GM23248 (cell line): ENCODE data around the gene DDAH1. TPM values are rescaled to one million over a fixed set of nuclear protein-coding genes. Genes with fewer than 3 reads are reported as not detected.

Experiments
- DNase-seq: peaks from one replicate; pipeline ENCODE4 v3.0.0-alpha.2; 2015
- H2AFZ ChIP-seq: fragments of 200-600 bp; sonication (generic); 2 replicates; pipeline ENCODE4 v1.6.1; 2016; ENCODE audit warnings: antibody characterized with exemption
- H3F3A ChIP-seq: fragments of 200-600 bp; sonication (generic); 2 replicates; pipeline ENCODE4 v1.6.1; 2016; ENCODE audit warnings: mild to moderate bottlenecking, antibody characterized with exemption, mixed run types; ENCODE audit not compliant: insufficient read depth
- H3K27ac ChIP-seq: fragments of 200-600 bp; sonication (generic); 2 replicates; pipeline ENCODE4 v1.5.1; 2016; ENCODE audit warnings: mild to moderate bottlenecking
- H3K27me3 ChIP-seq: fragments of 200-600 bp; sonication (generic); replicated peaks from 2 replicates; pipeline ENCODE4 v1.6.1; 2016; ENCODE audit warnings: mild to moderate bottlenecking; ENCODE audit not compliant: insufficient read depth
- H3K36me3 ChIP-seq: fragments of 200-600 bp; sonication (generic); 2 replicates; pipeline ENCODE4 v1.6.1; 2016; ENCODE audit warnings: low read depth, mild to moderate bottlenecking
- H3K4me1 ChIP-seq: fragments of 200-600 bp; sonication (generic); 2 replicates; pipeline ENCODE4 v1.6.1; 2016; ENCODE audit warnings: mild to moderate bottlenecking; ENCODE audit not compliant: insufficient read depth
- H3K4me2 ChIP-seq: fragments of 200-600 bp; sonication (generic); one replicate; pipeline ENCODE4 v1.6.1; 2016; ENCODE audit warnings: mild to moderate bottlenecking; ENCODE audit not compliant: unreplicated experiment
- H3K4me3 ChIP-seq: fragments of 200-600 bp; sonication (generic); 2 replicates; pipeline ENCODE4 v1.5.1; 2016; ENCODE audit warnings: mild to moderate bottlenecking
- H3K79me2 ChIP-seq: fragments of 200-600 bp; sonication (generic); 2 replicates; pipeline ENCODE4 v1.6.1; 2016; ENCODE audit warnings: mild to moderate bottlenecking; ENCODE audit not compliant: insufficient read depth
- H3K9ac ChIP-seq: fragments of 200-600 bp; sonication (generic); 2 replicates; pipeline ENCODE4 v1.6.1; 2016; ENCODE audit warnings: mild to moderate bottlenecking
- H3K9me2 ChIP-seq: fragments of 200-600 bp; sonication (generic); 2 replicates; pipeline ENCODE4 v1.6.1; 2016; ENCODE audit warnings: mixed run types, mild to moderate bottlenecking, moderate library complexity; ENCODE audit not compliant: insufficient read depth
- H3K9me3 ChIP-seq: fragments of 200-600 bp; sonication (generic); one replicate; pipeline ENCODE4 v1.6.1; 2017; ENCODE audit warnings: low read depth
- H4K20me1 ChIP-seq: fragments of 200-600 bp; sonication (generic); 2 replicates; pipeline ENCODE4 v1.6.0; 2016; ENCODE audit not compliant: insufficient read depth
- EZH2 ChIP-seq: fragments of 200-600 bp; sonication (generic); IDR thresholded peaks from 2 replicates; pipeline ENCODE4 v1.6.1; 2018; ENCODE audit warnings: antibody characterized with exemption, mild to moderate bottlenecking; ENCODE audit not compliant: insufficient read depth, poor library complexity, severe bottlenecking
- EZH2phosphoT487 ChIP-seq: fragments of 200-600 bp; sonication (generic); IDR thresholded peaks from 2 replicates; pipeline ENCODE4 v1.6.1; 2018; ENCODE audit warnings: antibody characterized with exemption, moderate library complexity, mild to moderate bottlenecking, low read depth; ENCODE audit not compliant: insufficient read depth
- WGBS, 2 experiments: methylation state at CpG; one replicate each; pipeline ENCODE4 v1.1.6; 2015 to 2017; ENCODE audit warnings: low lambda C conversion rate in 2 of 2, low coverage in 1 of 2; ENCODE audit errors: missing lambda C conversion rate in 2 of 2; 5-methylcytosine and 5-hydroxymethylcytosine counted together
- in situ Hi-C: fragments of 300-500 bp; cut with MboI; formaldehyde crosslinking; loops from 2 replicates; pipeline ENCODE4 v1.15.0; 2020
- polyA plus RNA-seq: library from polyadenylated mRNA; unstranded; fragments of >200 nt; fragmentation: Nextera tagmentation; extraction: Ambion mirVana; gene quantifications from 2 replicates; pipeline ENCODE4 v1.2.1, GENCODE V29; 2016
- total RNA-seq: library from RNA; depleted of rRNA; stranded (reverse); fragments of >200 nt; shearing (Covaris generic); gene quantifications from 2 replicates; pipeline ENCODE4 v1.2.3, GENCODE V29; 2014

The DDAH1 gene
- total and polyA plus RNA-seq, 2 experiments from 2014 or later: 168 to 238 TPM

DNA sequence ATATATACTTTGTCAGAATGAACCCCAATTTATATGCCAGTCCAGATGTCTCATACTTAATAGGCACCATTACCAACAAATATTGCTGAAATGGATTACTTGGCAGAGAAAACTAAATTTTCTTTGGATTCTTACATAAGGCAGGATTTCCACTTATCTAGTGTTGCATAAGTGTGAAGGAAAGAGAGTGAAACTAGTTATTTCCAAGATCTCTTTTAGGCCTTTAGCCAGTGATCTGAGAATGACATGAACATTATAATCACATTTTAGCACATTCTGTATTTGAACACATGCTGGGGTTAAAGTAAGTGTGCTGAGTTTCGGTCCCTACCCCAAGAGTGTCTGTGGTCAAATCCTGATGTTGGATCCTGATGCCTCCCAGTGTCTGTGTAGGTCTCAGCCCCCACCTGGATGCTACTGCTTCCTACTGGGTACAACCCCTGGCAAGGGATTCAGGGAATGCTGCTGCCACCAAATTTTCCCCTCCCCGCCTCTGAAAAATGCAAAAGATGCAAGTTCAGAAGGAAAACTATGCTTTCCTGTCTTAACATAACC, 11.2 kb downstream of the DDAH1 start:
- Histone ChIP-seq H2AFZ (no peak overlapping the region), H4K20me1 (no peaks in the 10 kb centered on the region), H3K9ac (no peak overlapping the region), H3K4me3 (no peak overlapping the region), H3F3A (peaks cover 94% of the 10 kb centered on the region), H3K9me2 (no peaks in the 10 kb centered on the region), H3K4me2 (peak overlapping the region; percentile 28), H3K27me3 (no peaks in the 10 kb centered on the region), H3K79me2 (peaks cover 100% of the 10 kb centered on the region), H3K36me3 (peaks cover 11% of the 10 kb centered on the region; the same call in 1 of the 2 replicates), H3K9me3 (no peaks in the 10 kb centered on the region), H3K4me1 (peaks cover 68% of the 10 kb centered on the region), H3K27ac (peak overlapping the region; percentile 46)
- peak; percentile 39 for DNase-seq
- WGBS, 2 experiments: 54 to 66% methylated on average over 2 of the region's 2 CpGs
- TF ChIP-seq EZH2phosphoT487 (no peak), EZH2 (no peak)
- in situ Hi-C loops: no loop called here

DNA sequence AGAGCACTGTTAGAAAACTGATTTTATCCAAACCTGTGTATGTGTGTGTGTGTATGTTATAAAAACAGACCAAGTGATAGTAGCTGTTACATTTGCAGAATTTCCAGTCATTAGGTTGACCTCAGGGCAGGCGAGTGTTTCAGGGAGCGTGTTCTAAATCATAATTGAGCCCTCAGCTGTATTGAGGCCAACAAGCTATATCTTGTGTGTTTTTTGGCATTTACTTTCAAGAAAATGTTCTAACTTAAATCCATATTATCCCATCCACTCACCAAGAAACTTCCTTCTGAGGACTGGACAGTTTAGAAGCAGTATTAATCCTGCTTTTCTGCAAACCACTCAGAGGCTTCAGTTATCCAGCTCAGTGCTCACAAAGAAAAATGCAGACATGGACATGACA, 12.0 kb downstream of the DDAH1 start:
- Histone ChIP-seq H3K36me3 (peaks cover 11% of the 10 kb centered on the region; the same call in 1 of the 2 replicates), H2AFZ (no peak overlapping the region), H3K9ac (no peak overlapping the region), H3K27me3 (no peaks in the 10 kb centered on the region), H3K4me1 (peaks cover 72% of the 10 kb centered on the region), H3F3A (peaks cover 94% of the 10 kb centered on the region), H3K9me3 (no peaks in the 10 kb centered on the region), H3K79me2 (peaks cover 100% of the 10 kb centered on the region), H4K20me1 (no peaks in the 10 kb centered on the region), H3K4me2 (peak overlapping the region; percentile 28), H3K4me3 (no peak overlapping the region), H3K9me2 (no peaks in the 10 kb centered on the region), H3K27ac (peak overlapping the region; percentile 46)
- in situ Hi-C loops: no loop called here
- no peak for TF ChIP-seq EZH2phosphoT487
- no peak for TF ChIP-seq EZH2
- 100% methylated on average over 2 of the region's 2 CpGs for WGBS, 2 experiments
- DNase-seq: no peak

DNA sequence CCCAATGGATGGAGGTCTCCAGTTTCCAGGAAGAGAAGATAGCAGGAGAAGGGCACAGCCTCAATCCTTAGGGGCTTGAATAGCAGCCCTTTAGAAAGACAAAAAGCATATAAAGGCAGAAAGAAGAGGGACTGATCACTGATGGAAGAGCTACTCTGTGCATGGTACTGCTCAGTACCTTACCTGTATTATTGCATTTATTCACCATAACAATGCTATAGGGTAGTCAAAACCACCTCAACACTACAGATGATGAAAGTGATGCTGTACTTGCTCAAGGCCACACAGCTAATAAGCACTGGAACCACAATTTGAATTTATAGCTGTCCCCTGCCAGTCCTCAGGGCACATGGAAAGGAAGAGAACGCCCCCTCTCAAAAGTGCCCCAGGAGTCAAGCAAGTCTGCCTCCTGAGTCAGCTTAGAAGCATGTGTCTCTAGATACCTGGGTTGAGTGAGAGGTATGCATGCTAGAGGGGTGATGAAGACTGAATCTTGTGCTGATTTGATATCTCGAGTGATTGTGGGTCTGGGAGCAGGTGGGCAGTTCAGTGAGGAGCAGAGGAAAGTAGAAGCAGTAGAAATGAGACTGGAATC, 13.6 kb downstream of the DDAH1 start:
- no peaks in the 10 kb centered on the region for H3K9me3 ChIP-seq
- no peak overlapping the region for H3K9ac ChIP-seq
- 66 to 77% methylated on average over 2 of the region's 2 CpGs for WGBS, 2 experiments
- no peak overlapping the region for H3K4me3 ChIP-seq
- H3K36me3 ChIP-seq: peaks cover 11% of the 10 kb centered on the region; the same call in 1 of the 2 replicates
- no peaks in the 10 kb centered on the region for H4K20me1 ChIP-seq
- H3K4me2 ChIP-seq: no peak overlapping the region
- H3F3A ChIP-seq: peaks cover 97% of the 10 kb centered on the region
- TF ChIP-seq EZH2phosphoT487 (no peak), EZH2 (no peak)
- H3K27ac ChIP-seq: peak overlapping the region; percentile 4; the same call in 1 of the 2 replicates
- no peak for DNase-seq
- H3K9me2 ChIP-seq: no peaks in the 10 kb centered on the region
- H3K27me3 ChIP-seq: no peaks in the 10 kb centered on the region
- in situ Hi-C loops: no loop called here
- no peak overlapping the region for H2AFZ ChIP-seq
- H3K79me2 ChIP-seq: peaks cover 99% of the 10 kb centered on the region
- peaks cover 88% of the 10 kb centered on the region for H3K4me1 ChIP-seq

DNA sequence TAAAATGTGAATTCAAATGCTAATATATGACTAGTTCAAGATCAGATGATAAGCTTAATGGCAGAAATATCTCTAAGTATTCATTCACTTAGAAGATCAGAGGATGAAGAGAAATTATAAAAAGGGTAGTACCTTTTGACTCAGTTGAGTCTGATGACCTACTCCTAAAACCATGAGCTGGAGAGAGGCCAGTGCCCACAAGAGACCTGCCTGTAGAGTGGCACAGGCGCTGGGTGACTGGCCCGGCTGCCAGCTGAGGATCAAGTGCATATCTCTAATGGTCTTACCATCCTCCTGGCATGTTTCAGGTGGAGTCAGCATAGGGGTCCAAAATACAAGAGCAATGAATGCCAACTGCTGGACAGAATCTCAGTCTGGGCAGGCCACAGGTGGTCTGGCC, 14.1 kb downstream of the DDAH1 start:
- in situ Hi-C loops: no loop called here
- H2AFZ ChIP-seq: no peak overlapping the region
- H3K4me3 ChIP-seq: no peak overlapping the region
- WGBS, 2 experiments: 97% methylated on average over 2 of the region's 2 CpGs
- peak overlapping the region; percentile 4; the same call in 1 of the 2 replicates for H3K27ac ChIP-seq
- H3K9ac ChIP-seq: no peak overlapping the region
- no peak for DNase-seq
- no peaks in the 10 kb centered on the region for H3K9me2 ChIP-seq
- no peaks in the 10 kb centered on the region for H4K20me1 ChIP-seq
- H3K36me3 ChIP-seq: peaks cover 11% of the 10 kb centered on the region; the same call in 1 of the 2 replicates
- H3F3A ChIP-seq: peaks cover 96% of the 10 kb centered on the region
- peaks cover 97% of the 10 kb centered on the region for H3K79me2 ChIP-seq
- no peaks in the 10 kb centered on the region for H3K9me3 ChIP-seq
- peaks cover 91% of the 10 kb centered on the region for H3K4me1 ChIP-seq
- H3K27me3 ChIP-seq: no peaks in the 10 kb centered on the region
- no peak for TF ChIP-seq EZH2
- no peak for TF ChIP-seq EZH2phosphoT487
- H3K4me2 ChIP-seq: no peak overlapping the region

DNA sequence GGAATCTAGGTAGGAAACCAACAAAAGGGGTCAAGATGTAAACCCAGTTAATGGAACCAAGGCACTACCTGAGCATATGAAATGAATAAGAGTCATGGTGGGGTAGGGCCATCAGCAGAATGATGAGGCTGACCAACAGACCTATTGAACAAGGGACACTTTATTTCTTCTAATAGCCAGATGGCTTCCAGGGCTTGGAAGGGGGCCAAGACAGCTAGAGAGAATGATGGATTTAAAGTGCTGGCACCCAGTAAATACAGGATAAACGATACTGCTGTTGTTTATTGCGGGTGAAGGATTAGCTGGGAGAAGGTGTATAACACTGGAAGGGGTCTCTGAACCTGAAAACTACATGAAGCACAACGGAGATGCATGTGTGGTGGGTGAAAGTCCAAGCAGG, 15.6 kb downstream of the DDAH1 start:
- Histone ChIP-seq H3K9me2 (no peaks in the 10 kb centered on the region), H4K20me1 (no peaks in the 10 kb centered on the region), H3K36me3 (peaks cover 14% of the 10 kb centered on the region; the same call in 1 of the 2 replicates), H2AFZ (no peak overlapping the region), H3K4me2 (no peak overlapping the region), H3K27ac (no peak overlapping the region), H3K4me1 (peaks cover 87% of the 10 kb centered on the region), H3K4me3 (no peak overlapping the region), H3K79me2 (peaks cover 96% of the 10 kb centered on the region), H3K9me3 (no peaks in the 10 kb centered on the region), H3K27me3 (no peaks in the 10 kb centered on the region), H3F3A (peaks cover 96% of the 10 kb centered on the region), H3K9ac (no peak overlapping the region)
- DNase-seq: no peak
- in situ Hi-C loops: no loop called here
- TF ChIP-seq EZH2 (no peak), EZH2phosphoT487 (no peak)
- WGBS, 2 experiments: 53 to 60% methylated on average over 3 of the region's 3 CpGs
